Gastrocnemius medialis (tissue), 4 donors: ENCODE data around the gene LACTBL1. TPM values are rescaled to one million over a fixed set of nuclear protein-coding genes. Genes with fewer than 3 reads are reported as not detected.

Source experiments
- ATAC-seq, 2 donors: fragments of 150-250 bp; one replicate each; pipeline ENCODE4 v1.9.1; 2016
- DNase-seq, 2 donors: peaks; one replicate each; pipeline ENCODE4 v3.0.0-alpha.2; 2019
- H3K27ac ChIP-seq, 4 donors: fragments of 200-600 bp; sonication (generic); 1 replicate in 1 of 4; 2 replicates in 3 of 4; pipeline ENCODE4 v1.5.1; 2016 to 2018; ENCODE audit warnings: mild to moderate bottlenecking in 2 of 4, moderate library complexity in 1 of 4
- H3K27me3 ChIP-seq, 3 donors: fragments of 200-600 bp; sonication (generic) in 2 of 3; 1 replicate in 1 of 3; 2 replicates in 2 of 3; pipeline versions ENCODE4 v1.5.1 to v1.6.0; 2016 to 2019; ENCODE audit warnings: mild to moderate bottlenecking in 1 of 3, moderate library complexity in 1 of 3
- H3K36me3 ChIP-seq, 2 donors: fragments of 200-600 bp; sonication (generic) in 1 of 2; one replicate each; pipeline ENCODE4 v1.5.1; 2017 to 2018
- H3K4me1 ChIP-seq, 2 donors: fragments of 200-600 bp; sonication (generic) in 1 of 2; one replicate each; pipeline ENCODE4 v1.5.1; 2016 to 2017; ENCODE audit warnings: mild to moderate bottlenecking in 2 of 2
- H3K4me3 ChIP-seq, 4 donors: fragments of 200-600 bp; sonication (generic) in 3 of 4; 1 replicate in 1 of 4; 2 replicates in 3 of 4; pipeline ENCODE4 v1.5.1; 2016 to 2019; ENCODE audit warnings: mild to moderate bottlenecking in 2 of 4
- H3K9me3 ChIP-seq, 3 donors: fragments of 200-600 bp; sonication (generic) in 2 of 3; 1 replicate in 1 of 3; 2 replicates in 2 of 3; pipeline ENCODE4 v1.5.1; 2016 to 2019
- POLR2A ChIP-seq, 2 donors: fragments of 450-650 bp; IDR thresholded peaks; one replicate each; pipeline ENCODE4 v1.6.1; 2017; ENCODE audit warnings: antibody characterized with exemption in 2 of 2, mild to moderate bottlenecking in 2 of 2, moderate library complexity in 2 of 2
- in situ Hi-C, 4 donors: fragments of 200-750 bp; cut with MboI; loops; one replicate each; pipeline versions ENCODE4 v1.15.0 to v1.8.0; 2017; ENCODE audit warnings: low sequenced_read_pairs in 4 of 4
- intact Hi-C: fragments of 100-400 bp; cut with DNase I; formaldehyde crosslinking; loops from one replicate; pipeline ENCODE4 v1.15.1; 2023; ENCODE audit warnings: low total_unique reads
- total RNA-seq, 4 donors: library from RNA; depleted of rRNA; stranded (reverse); fragments of >200 nt; gene quantifications; one replicate each; pipeline versions ENCODE4 v1.1.0 to v1.2.3, GENCODE V29; 2016
- TF ChIP-seq, protein P1 (sequence below), 5 experiments: fragments of 450-650 bp in 3 of 5; fragments of 200-600 bp in 2 of 5; sonication (generic) in 2 of 5; IDR thresholded peaks in 4 of 5; conservative IDR thresholded peaks in 1 of 5; 1 replicate in 4 of 5; 2 replicates in 1 of 5; pipeline ENCODE4 v1.5.1; 2016 to 2019; ENCODE audit warnings: antibody characterized with exemption in 5 of 5, mild to moderate bottlenecking in 3 of 5, moderate library complexity in 3 of 5

Gene LACTBL1
- total RNA-seq, 4 donors from 2014 or later = not detected

DNA sequence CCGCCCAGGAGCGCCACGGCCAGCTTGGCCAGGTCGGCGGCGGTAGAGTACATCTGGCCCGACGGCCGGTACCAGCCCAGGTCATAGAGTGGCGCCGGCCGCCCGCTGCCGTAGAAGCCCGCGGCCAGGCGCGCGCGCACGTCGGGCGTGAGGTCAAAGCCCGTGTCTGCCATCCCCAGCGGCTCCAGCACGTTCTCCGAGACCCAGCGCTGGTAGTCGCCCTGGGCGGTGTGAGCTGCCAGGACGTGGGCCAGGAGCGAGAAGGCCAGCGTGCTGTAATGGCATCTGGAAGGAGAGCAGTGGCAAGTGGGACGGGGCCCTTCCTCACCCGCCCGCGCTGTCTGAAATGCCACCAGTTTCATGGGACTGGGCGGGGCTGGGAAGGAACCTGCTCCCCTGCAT lies 18.9 kb downstream of the LACTBL1 start:
- in situ Hi-C loops (no loop called here), intact Hi-C loops (no loop called here)
- H3K4me3 ChIP-seq = no peak overlapping the region
- ATAC-seq (no peak), DNase-seq (no peak)
- H3K27ac ChIP-seq = no peak overlapping the region
- no peaks in the 10 kb centered on the region for H3K36me3 ChIP-seq
- peaks cover 31 to 43% (median 31%) of the 10 kb centered on the region in 3 donors for H3K27me3 ChIP-seq
- TF ChIP-seq, protein P1, sequence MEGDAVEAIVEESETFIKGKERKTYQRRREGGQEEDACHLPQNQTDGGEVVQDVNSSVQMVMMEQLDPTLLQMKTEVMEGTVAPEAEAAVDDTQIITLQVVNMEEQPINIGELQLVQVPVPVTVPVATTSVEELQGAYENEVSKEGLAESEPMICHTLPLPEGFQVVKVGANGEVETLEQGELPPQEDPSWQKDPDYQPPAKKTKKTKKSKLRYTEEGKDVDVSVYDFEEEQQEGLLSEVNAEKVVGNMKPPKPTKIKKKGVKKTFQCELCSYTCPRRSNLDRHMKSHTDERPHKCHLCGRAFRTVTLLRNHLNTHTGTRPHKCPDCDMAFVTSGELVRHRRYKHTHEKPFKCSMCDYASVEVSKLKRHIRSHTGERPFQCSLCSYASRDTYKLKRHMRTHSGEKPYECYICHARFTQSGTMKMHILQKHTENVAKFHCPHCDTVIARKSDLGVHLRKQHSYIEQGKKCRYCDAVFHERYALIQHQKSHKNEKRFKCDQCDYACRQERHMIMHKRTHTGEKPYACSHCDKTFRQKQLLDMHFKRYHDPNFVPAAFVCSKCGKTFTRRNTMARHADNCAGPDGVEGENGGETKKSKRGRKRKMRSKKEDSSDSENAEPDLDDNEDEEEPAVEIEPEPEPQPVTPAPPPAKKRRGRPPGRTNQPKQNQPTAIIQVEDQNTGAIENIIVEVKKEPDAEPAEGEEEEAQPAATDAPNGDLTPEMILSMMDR (IDR thresholded peaks at IDR 0.05 in 4 of 5, conservative IDR thresholded peaks at IDR 0.05 in 1 of 5) = no peak
- TF ChIP-seq POLR2A (IDR thresholded peaks at IDR 0.05) = no peak
- no peaks in the 10 kb centered on the region for H3K4me1 ChIP-seq
- H3K9me3 ChIP-seq = no peaks in the 10 kb centered on the region

DNA sequence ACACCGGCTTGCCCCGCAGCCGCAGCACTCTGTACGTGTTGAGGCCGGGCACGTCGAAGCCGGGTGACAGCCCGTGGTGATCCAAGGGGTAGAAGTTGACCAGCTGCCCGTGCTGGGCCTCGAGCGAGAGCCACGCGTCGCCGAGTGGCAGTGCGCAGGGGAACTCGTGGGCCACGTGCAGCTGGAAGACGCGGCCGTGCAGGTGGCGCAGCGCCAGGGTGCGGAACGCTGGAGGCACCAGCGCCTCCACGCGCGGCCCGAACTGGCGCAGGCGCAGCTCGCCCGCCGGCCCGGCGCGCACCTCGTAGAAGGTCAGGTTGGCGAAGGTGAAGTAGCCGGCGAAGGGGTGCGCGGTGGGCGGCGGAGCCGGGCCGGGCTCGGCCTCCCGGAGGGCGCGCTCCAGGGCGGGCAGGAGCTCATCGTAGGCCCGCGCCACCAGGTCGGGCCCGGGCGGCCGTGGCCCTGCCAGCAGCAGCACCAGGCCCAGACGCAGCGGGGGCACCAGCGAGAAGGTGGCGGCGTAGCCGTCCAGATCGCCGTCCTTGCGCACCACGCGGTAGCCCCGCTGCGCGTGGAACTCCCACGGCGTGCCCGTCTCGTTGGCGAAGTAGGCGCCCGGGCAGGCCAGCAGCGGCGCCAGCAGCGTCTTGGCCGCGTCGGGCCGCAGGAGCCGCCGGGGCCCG lies 19.5 kb downstream of the LACTBL1 start:
- Histone ChIP-seq H3K27me3 (peaks cover 31 to 48% (median 31%) of the 10 kb centered on the region in 3 donors), H3K36me3 (no peaks in the 10 kb centered on the region), H3K4me3 (no peak overlapping the region), H3K4me1 (no peaks in the 10 kb centered on the region), H3K9me3 (no peaks in the 10 kb centered on the region), H3K27ac (no peak overlapping the region)
- ATAC-seq = no peak
- in situ Hi-C loops (no loop called here), intact Hi-C loops (no loop called here)
- TF ChIP-seq, protein P1 (IDR thresholded peaks at IDR 0.05 in 4 of 5, conservative IDR thresholded peaks at IDR 0.05 in 1 of 5) = no peak
- no peak for TF ChIP-seq POLR2A (IDR thresholded peaks at IDR 0.05)
- DNase-seq = no peak

DNA sequence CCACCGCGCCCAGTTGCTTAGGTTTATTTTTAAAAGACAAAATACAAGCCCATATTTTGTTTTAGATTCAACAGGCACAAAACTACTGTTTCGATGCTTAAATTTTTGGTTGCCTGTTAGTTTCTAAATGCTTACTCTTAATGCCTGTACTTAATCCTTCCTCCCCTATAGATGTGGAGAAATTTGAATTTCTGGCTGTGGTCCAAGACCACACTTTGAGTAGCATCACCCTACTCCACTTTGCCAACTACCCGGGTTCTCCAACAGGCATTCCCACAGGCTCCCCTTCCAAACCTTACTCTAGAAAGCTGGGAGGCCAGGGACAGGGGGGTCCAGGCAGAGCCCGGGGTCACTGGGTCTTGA lies 20.0 kb downstream of the LACTBL1 start:
- no peaks in the 10 kb centered on the region for H3K9me3 ChIP-seq
- no peak overlapping the region for H3K27ac ChIP-seq
- in situ Hi-C loops (no loop called here), intact Hi-C loops (no loop called here)
- H3K4me3 ChIP-seq = no peak overlapping the region
- TF ChIP-seq POLR2A (IDR thresholded peaks at IDR 0.05) = no peak
- TF ChIP-seq, protein P1 (IDR thresholded peaks at IDR 0.05 in 4 of 5, conservative IDR thresholded peaks at IDR 0.05 in 1 of 5) = no peak
- H3K27me3 ChIP-seq = peaks cover 31 to 51% (median 33%) of the 10 kb centered on the region in 3 donors
- no peaks in the 10 kb centered on the region for H3K4me1 ChIP-seq
- no peak for ATAC-seq
- no peak for DNase-seq
- no peaks in the 10 kb centered on the region for H3K36me3 ChIP-seq

DNA sequence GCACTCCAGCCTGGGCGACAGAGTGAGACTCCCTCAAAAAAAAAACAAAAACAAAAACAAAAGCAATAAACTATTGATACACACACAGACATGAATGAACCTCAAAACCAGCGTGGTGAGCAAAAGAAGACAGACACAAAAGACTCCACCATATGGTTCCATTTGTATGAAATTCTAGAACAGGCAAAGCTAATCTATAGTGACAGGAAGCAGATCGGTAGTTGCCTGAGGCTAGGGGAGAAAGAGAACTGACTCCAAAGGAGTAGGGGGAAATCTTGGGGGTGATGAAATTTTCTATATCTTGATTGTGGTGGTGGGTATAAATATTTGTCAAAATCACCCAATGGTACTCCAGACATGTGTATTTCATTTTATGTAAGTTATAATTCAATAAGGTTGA lies 20.9 kb downstream of the LACTBL1 start:
- no peak for DNase-seq
- intact Hi-C loops = no loop called here
- no peak for ATAC-seq
- Histone ChIP-seq H3K27me3 (peaks cover 31 to 51% (median 35%) of the 10 kb centered on the region in 3 donors), H3K9me3 (no peaks in the 10 kb centered on the region), H3K27ac (no peak overlapping the region), H3K36me3 (no peaks in the 10 kb centered on the region), H3K4me3 (no peak overlapping the region), H3K4me1 (no peaks in the 10 kb centered on the region)
- in situ Hi-C loops = no loop called here
- TF ChIP-seq, protein P1 (IDR thresholded peaks at IDR 0.05 in 4 of 5, conservative IDR thresholded peaks at IDR 0.05 in 1 of 5) = no peak
- TF ChIP-seq POLR2A (IDR thresholded peaks at IDR 0.05) = no peak
